Measurements from ENCODE around the gene VPS37B. TPM values are rescaled to one million over a fixed set of nuclear protein-coding genes. Genes with fewer than 3 reads are reported as not detected.
A peak's percentile ranks its signal among the peaks of the same experiment; 100 is the strongest.

Gene VPS37B
- total RNA-seq, 4 donors from 2014 or later, result 23.4 to 47.4 (median 29.3) TPM

GRCh38 chr12:122830517-122831214, 65.3 kb downstream of the VPS37B start:
- 63 to 71% methylated on average over 5 to 7 of the region's 7 CpGs for WGBS, 2 donors (ENCODE audit: low coverage in 1 of 2)
- TF ChIP-seq POLR2A (IDR thresholded peaks at IDR 0.05) (no peak), EP300 (IDR thresholded peaks at IDR 0.05) (no peak), CTCF (IDR thresholded peaks at IDR 0.05) (no peak), POLR2AphosphoS5 (IDR thresholded peaks at IDR 0.05) (no peak)
- H3K27ac ChIP-seq, result no peak overlapping the region

GRCh38 chr12:122827258-122827657, 68.7 kb downstream of the VPS37B start:
- TF ChIP-seq POLR2AphosphoS5 (IDR thresholded peaks at IDR 0.05) (no peak), POLR2A (IDR thresholded peaks at IDR 0.05) (no peak), EP300 (IDR thresholded peaks at IDR 0.05) (no peak), CTCF (IDR thresholded peaks at IDR 0.05) (no peak)
- ATAC-seq, result no peak
- no peak overlapping the region for H3K4me3 ChIP-seq
- no peaks in the 10 kb centered on the region for H3K27me3 ChIP-seq
- no peaks in the 10 kb centered on the region for H3K36me3 ChIP-seq
- H3K9me3 ChIP-seq, result no peaks in the 10 kb centered on the region
- H3K27ac ChIP-seq, result no peak overlapping the region
- H3K4me1 ChIP-seq, result peaks cover 0 to 10% (median 0%) of the 10 kb centered on the region in 3 donors
- 44 to 46% methylated on average over 4 to 5 of the region's 5 CpGs for WGBS, 2 donors (ENCODE audit: low coverage in 1 of 2)

More at GRCh38 chr12:122830517-122831214, 65.3 kb downstream of the VPS37B start:
- peaks cover 0 to 26% (median 9%) of the 10 kb centered on the region in 3 donors for H3K4me1 ChIP-seq
- no peak overlapping the region for H3K4me3 ChIP-seq
- ATAC-seq, result no peak
- H3K27me3 ChIP-seq, result no peaks in the 10 kb centered on the region
- H3K36me3 ChIP-seq, result no peaks in the 10 kb centered on the region
- no peaks in the 10 kb centered on the region for H3K9me3 ChIP-seq

GRCh38 chr12:122825773-122826724, 69.9 kb downstream of the VPS37B start:
- H3K27me3 ChIP-seq, result no peaks in the 10 kb centered on the region
- H3K36me3 ChIP-seq, result no peaks in the 10 kb centered on the region
- WGBS, 2 donors (ENCODE audit: low coverage in 1 of 2), result 4 to 8% methylated on average over 16 to 17 of the region's 22 CpGs

GRCh38 chr12:122823429-122823828, 72.5 kb downstream of the VPS37B start:
- Histone ChIP-seq H3K36me3 (no peaks in the 10 kb centered on the region), H3K4me3 (no peak overlapping the region), H3K4me1 (peaks cover 0 to 10% (median 0%) of the 10 kb centered on the region in 3 donors), H3K27ac (no peak overlapping the region), H3K9me3 (no peaks in the 10 kb centered on the region), H3K27me3 (no peaks in the 10 kb centered on the region)
- no peak for ATAC-seq
- no peak for TF ChIP-seq POLR2A (IDR thresholded peaks at IDR 0.05)
- no peak for TF ChIP-seq POLR2AphosphoS5 (IDR thresholded peaks at IDR 0.05)
- TF ChIP-seq CTCF (IDR thresholded peaks at IDR 0.05), result no peak
- TF ChIP-seq EP300 (IDR thresholded peaks at IDR 0.05), result no peak
- WGBS, 2 donors (ENCODE audit: low coverage in 1 of 2), result 80 to 85% methylated on average over 9 of the region's 11 CpGs

More at GRCh38 chr12:122825773-122826724, 69.9 kb downstream of the VPS37B start:
- no peaks in the 10 kb centered on the region for H3K9me3 ChIP-seq
- ATAC-seq, result no peak
- peak overlapping the region; percentile 13 to 29 for H3K4me3 ChIP-seq
- H3K4me1 ChIP-seq, result peaks cover 0 to 10% (median 0%) of the 10 kb centered on the region in 3 donors
- H3K27ac ChIP-seq, result no peak overlapping the region
- TF ChIP-seq POLR2A (IDR thresholded peaks at IDR 0.05), result no peak
- TF ChIP-seq CTCF (IDR thresholded peaks at IDR 0.05), result no peak
- TF ChIP-seq POLR2AphosphoS5 (IDR thresholded peaks at IDR 0.05), result no peak
- no peak for TF ChIP-seq EP300 (IDR thresholded peaks at IDR 0.05)

Data from gastroesophageal sphincter (tissue), 4 donors.